ENCODE data around the gene KCTD7. TPM values are rescaled to one million over a fixed set of nuclear protein-coding genes. Genes with fewer than 3 reads are reported as not detected.
"Not testable (repeated sequence)": the region's sequence is repeated elsewhere in the genome, so short reads cannot be mapped to it uniquely, and the experiment has no call there.

KCTD7 gene
- polyA plus RNA-seq, 1 donor (not counting 4 experiments of a cell fraction or from before 2014, with no cell fraction given) = 3.7 TPM

- peaks cover 9 to 11% of the 10 kb centered on the region in 2 experiments for H3K36me3 ChIP-seq (ENCODE audit: control insufficient read depth in 2 of 2, extremely low read depth in 1 of 2, insufficient read depth in 2 of 2, low read length in 2 of 2)
- no peaks in the 10 kb centered on the region for H3K27me3 ChIP-seq (ENCODE audit: control insufficient read depth, extremely low read depth, insufficient read depth, low read length)
- no peaks in the 10 kb centered on the region for H4K20me1 ChIP-seq (ENCODE audit: control insufficient read depth, extremely low read depth, insufficient read depth, low read length)
- H3K79me2 ChIP-seq (ENCODE audit: control insufficient read depth, insufficient read depth, low read length) = peaks cover under 1% of the 10 kb centered on the region
- TF ChIP-seq CTCF (optimal IDR thresholded peaks at IDR 0.05 in 1 of 3, IDR thresholded peaks at IDR 0.05 in 1 of 3, conservative IDR thresholded peaks at IDR 0.05 in 1 of 3; ENCODE audit: extremely low read depth in 1 of 3, insufficient read depth in 2 of 3, low read length in 3 of 3) (no peak), EZH2 (IDR thresholded peaks at IDR 0.05; ENCODE audit: low read length) (no peak)
- no peak for DNase-seq (ENCODE audit: low read depth, low spot score)
- H3K9ac ChIP-seq (ENCODE audit: control insufficient read depth, extremely low read depth, insufficient read depth, low read length) = no peak overlapping the region
- no peaks in the 10 kb centered on the region for H3K9me3 ChIP-seq (ENCODE audit: control insufficient read depth, low read depth, low read length)
- H3K27ac ChIP-seq (ENCODE audit: control insufficient read depth, insufficient read depth, low read length) = no peak overlapping the region
- H3K4me3 ChIP-seq (ENCODE audit: control insufficient read depth in 2 of 3, extremely low read depth in 1 of 3, insufficient read depth in 2 of 3, low read depth in 1 of 3, low read length in 3 of 3) = no peak overlapping the region
- FAIRE-seq = no peak
- dilution Hi-C loops (cut with MboI; ENCODE audit: extremely low pct_ligation_motif_present, low sequenced_read_pairs) = no loop called here
- H2AFZ ChIP-seq (ENCODE audit: control insufficient read depth, low read length) = no peak overlapping the region
- no peaks in the 10 kb centered on the region for H3K9me1 ChIP-seq (ENCODE audit: control insufficient read depth, extremely low read depth, insufficient read depth, low read length)
- H3K4me2 ChIP-seq (ENCODE audit: control insufficient read depth, extremely low read depth, insufficient read depth, low read depth, low read length) = no peak overlapping the region
- peaks cover 4% of the 10 kb centered on the region for H3K4me1 ChIP-seq (ENCODE audit: control insufficient read depth, extremely low read depth, insufficient read depth, low read length)
Observed at GRCh38 chr7:66634816-66635215, 6.1 kb downstream of the KCTD7 start.

GRCh38 chr7:66635322-66635981 lies 6.8 kb downstream of the KCTD7 start:
- H3K79me2 ChIP-seq (ENCODE audit: control insufficient read depth, insufficient read depth, low read length); H3K4me1 ChIP-seq (ENCODE audit: control insufficient read depth, extremely low read depth, insufficient read depth, low read length); dilution Hi-C loops (cut with MboI; ENCODE audit: extremely low pct_ligation_motif_present, low sequenced_read_pairs); FAIRE-seq; H2AFZ ChIP-seq (ENCODE audit: control insufficient read depth, low read length); H3K27me3 ChIP-seq (ENCODE audit: control insufficient read depth, extremely low read depth, insufficient read depth, low read length); H3K4me3 ChIP-seq (ENCODE audit: control insufficient read depth in 2 of 3, extremely low read depth in 1 of 3, insufficient read depth in 2 of 3, low read depth in 1 of 3, low read length in 3 of 3); H4K20me1 ChIP-seq (ENCODE audit: control insufficient read depth, extremely low read depth, insufficient read depth, low read length); DNase-seq (ENCODE audit: low read depth, low spot score); H3K4me2 ChIP-seq (ENCODE audit: control insufficient read depth, extremely low read depth, insufficient read depth, low read depth, low read length); H3K9me1 ChIP-seq (ENCODE audit: control insufficient read depth, extremely low read depth, insufficient read depth, low read length); H3K27ac ChIP-seq (ENCODE audit: control insufficient read depth, insufficient read depth, low read length); H3K9ac ChIP-seq (ENCODE audit: control insufficient read depth, extremely low read depth, insufficient read depth, low read length); H3K9me3 ChIP-seq (ENCODE audit: control insufficient read depth, low read depth, low read length): not testable (repeated sequence)
- H3K36me3 ChIP-seq (ENCODE audit: control insufficient read depth in 2 of 2, extremely low read depth in 1 of 2, insufficient read depth in 2 of 2, low read length in 2 of 2) = peaks cover 9 to 11% of the 10 kb centered on the region in 2 experiments

GRCh38 chr7:66635982-66636546 lies 7.4 kb downstream of the KCTD7 start:
- Histone ChIP-seq H3K36me3 (ENCODE audit: control insufficient read depth in 2 of 2, extremely low read depth in 1 of 2, insufficient read depth in 2 of 2, low read length in 2 of 2) (peaks cover 9 to 13% of the 10 kb centered on the region in 2 experiments), H3K27ac (ENCODE audit: control insufficient read depth, insufficient read depth, low read length) (peak overlapping the region; percentile 26), H3K9ac (ENCODE audit: control insufficient read depth, extremely low read depth, insufficient read depth, low read length) (peak overlapping the region; percentile 22)
- dilution Hi-C loops (cut with MboI; ENCODE audit: extremely low pct_ligation_motif_present, low sequenced_read_pairs); H3K4me2 ChIP-seq (ENCODE audit: control insufficient read depth, extremely low read depth, insufficient read depth, low read depth, low read length); H3K27me3 ChIP-seq (ENCODE audit: control insufficient read depth, extremely low read depth, insufficient read depth, low read length); H3K79me2 ChIP-seq (ENCODE audit: control insufficient read depth, insufficient read depth, low read length); DNase-seq (ENCODE audit: low read depth, low spot score); H3K4me3 ChIP-seq (ENCODE audit: control insufficient read depth in 2 of 3, extremely low read depth in 1 of 3, insufficient read depth in 2 of 3, low read depth in 1 of 3, low read length in 3 of 3); H3K9me1 ChIP-seq (ENCODE audit: control insufficient read depth, extremely low read depth, insufficient read depth, low read length); H4K20me1 ChIP-seq (ENCODE audit: control insufficient read depth, extremely low read depth, insufficient read depth, low read length); H3K9me3 ChIP-seq (ENCODE audit: control insufficient read depth, low read depth, low read length); H2AFZ ChIP-seq (ENCODE audit: control insufficient read depth, low read length); H3K4me1 ChIP-seq (ENCODE audit: control insufficient read depth, extremely low read depth, insufficient read depth, low read length): not testable (repeated sequence)
- FAIRE-seq = peak; percentile 98
